PC-3 (cell line): ENCODE measurements around the gene CGA. TPM values are rescaled to one million over a fixed set of nuclear protein-coding genes. Genes with fewer than 3 reads are reported as not detected.

ENCODE experiments used
- ATAC-seq: fragments of 200-7000 bp; cut with Tn5 transposase; 2 replicates; pipeline ENCODE4 v1.9.1; 2020; ENCODE audit warnings: mild to moderate bottlenecking, moderate library complexity
- BruUV-seq: library from RNA; stranded (reverse); fragments of 400-500 nt; replicated peaks from 2 replicates; lab custom pipeline; 2021; lab: Mats Ljungman, UMichigan
- CTCF ChIA-PET: fragments of 300-600 bp; sonication (Branson Sonifier 250); formaldehyde crosslinking; loops from one replicate; lab custom pipeline; 2022; ENCODE audit warnings: antibody characterized with exemption; lab: Charles Lee
- POLR2A ChIA-PET: fragments of 300-600 bp; sonication (Branson Sonifier 250); formaldehyde crosslinking; loops from one replicate; lab custom pipeline; 2022; ENCODE audit warnings: antibody characterized with exemption; ENCODE audit not compliant: unreplicated experiment; lab: Charles Lee
- DNase-seq: peaks from one replicate; pipeline ENCODE4 v3.0.0-alpha.2; 2015
- H2AFZ ChIP-seq: fragments of 300-600 bp; sonication (generic); 2 replicates; pipeline ENCODE4 v1.6.0; 2016; ENCODE audit warnings: antibody characterized with exemption, low read length
- H3F3A ChIP-seq: fragments of 300-600 bp; sonication (generic); one replicate; pipeline ENCODE4 v1.6.0; 2017; ENCODE audit warnings: antibody characterized with exemption, low read length, control low read depth, mild to moderate bottlenecking; ENCODE audit not compliant: unreplicated experiment
- H3K27ac ChIP-seq: fragments of 300-600 bp; sonication (generic); 2 replicates; pipeline ENCODE4 v1.5.1; 2016; ENCODE audit warnings: mild to moderate bottlenecking, low read length
- H3K27me3 ChIP-seq: fragments of 300-600 bp; sonication (generic); 2 replicates; pipeline ENCODE4 v1.6.1; 2016; ENCODE audit warnings: low read length, mixed read lengths
- H3K36me3 ChIP-seq: fragments of 300-600 bp; sonication (generic); 2 replicates; pipeline ENCODE4 v1.6.1; 2016; ENCODE audit warnings: low read depth, mixed run types, low read length, mixed read lengths
- H3K4me1 ChIP-seq: fragments of 300-600 bp; sonication (generic); 2 replicates; pipeline ENCODE4 v1.5.1; 2016; ENCODE audit warnings: low read length; ENCODE audit not compliant: insufficient read depth
- H3K4me2 ChIP-seq: fragments of 300-600 bp; sonication (generic); 2 replicates; pipeline ENCODE4 v1.6.0; 2016; ENCODE audit warnings: low read length
- H3K4me3 ChIP-seq: fragments of 300-600 bp; sonication (generic); 2 replicates; pipeline ENCODE4 v1.5.1; 2016; ENCODE audit warnings: mild to moderate bottlenecking, low read length, mixed read lengths
- H3K79me2 ChIP-seq: fragments of 300-600 bp; sonication (generic); 2 replicates; pipeline ENCODE4 v1.6.1; 2017; ENCODE audit warnings: low read length, mixed read lengths
- H3K9ac ChIP-seq: fragments of 300-600 bp; sonication (generic); 2 replicates; pipeline ENCODE4 v1.6.0; 2016; ENCODE audit warnings: mild to moderate bottlenecking, low read length
- H3K9me2 ChIP-seq: fragments of 300-600 bp; sonication (generic); replicated peaks from 2 replicates; pipeline ENCODE4 v1.6.1; 2016; ENCODE audit warnings: mixed run types, low read length, mixed read lengths
- H3K9me3 ChIP-seq: fragments of 300-600 bp; sonication (generic); 2 replicates; pipeline ENCODE4 v1.6.1; 2016; ENCODE audit warnings: low read length, mixed read lengths
- H4K20me1 ChIP-seq: fragments of 300-600 bp; sonication (generic); 2 replicates; pipeline ENCODE4 v1.6.1; 2016; ENCODE audit warnings: low read length, mixed read lengths
- CTCF ChIP-seq: fragments of 300-600 bp; sonication (generic); conservative IDR thresholded peaks from 2 replicates; pipeline ENCODE4 v1.5.1; 2017; ENCODE audit warnings: antibody characterized with exemption, low read depth, mild to moderate bottlenecking, low read length
- EZH2 ChIP-seq: fragments of 300-600 bp; sonication (generic); IDR thresholded peaks from one replicate; pipeline ENCODE4 v1.6.1; 2017; ENCODE audit warnings: antibody characterized with exemption, mild to moderate bottlenecking, low read length; ENCODE audit not compliant: unreplicated experiment
- EZH2phosphoT487 ChIP-seq: fragments of 300-600 bp; sonication (generic); IDR thresholded peaks from 2 replicates; pipeline ENCODE4 v1.6.1; 2018; ENCODE audit warnings: mild to moderate bottlenecking, antibody characterized with exemption, low read length, borderline replicate concordance
- intact Hi-C: fragments of 100-400 bp; cut with micrococcal nuclease; formaldehyde crosslinking; loops from 2 replicates; pipeline ENCODE4 v1.9.0; 2023
- total RNA-seq: library from RNA; depleted of rRNA; stranded (reverse); fragments of >200 nt; gene quantifications from 2 replicates; pipeline ENCODE4 v1.2.3, GENCODE V29; 2014

CGA gene
- total RNA-seq, 1 experiment from 2014 or later, result not detected

- no peaks in the 10 kb centered on the region for H3K36me3 ChIP-seq
- no peaks in the 10 kb centered on the region for H3F3A ChIP-seq
- no peaks in the 10 kb centered on the region for H3K79me2 ChIP-seq
- POLR2A ChIA-PET, result no interaction called here
- no peak overlapping the region for H3K9ac ChIP-seq
- H3K9me3 ChIP-seq, result no peaks in the 10 kb centered on the region
- ATAC-seq, result no peak
- no peaks in the 10 kb centered on the region for H3K9me2 ChIP-seq
- no peak overlapping the region for H3K4me2 ChIP-seq
- no peaks in the 10 kb centered on the region for H3K4me1 ChIP-seq
- H3K4me3 ChIP-seq, result no peak overlapping the region
- no peaks in the 10 kb centered on the region for H4K20me1 ChIP-seq
- no peak overlapping the region for H3K27ac ChIP-seq
- CTCF ChIA-PET, result no interaction called here
- intact Hi-C loops, result no loop called here
- peaks cover 55% of the 10 kb centered on the region for H3K27me3 ChIP-seq
- BruUV-seq, result no TSS peak
- H2AFZ ChIP-seq, result no peak overlapping the region
- TF ChIP-seq EZH2phosphoT487 (no peak), CTCF (no peak), EZH2 (no peak)
- no peak for DNase-seq
Observed at GRCh38 chr6:87093199-87093598, 1.7 kb downstream of the CGA start.

- ATAC-seq (no peak), DNase-seq (no peak)
- Histone ChIP-seq H2AFZ (no peak overlapping the region), H3K9ac (no peak overlapping the region), H3K4me3 (no peak overlapping the region), H3F3A (no peaks in the 10 kb centered on the region), H3K79me2 (no peaks in the 10 kb centered on the region), H3K4me2 (no peak overlapping the region), H3K9me3 (no peaks in the 10 kb centered on the region), H4K20me1 (no peaks in the 10 kb centered on the region), H3K36me3 (no peaks in the 10 kb centered on the region), H3K27ac (no peak overlapping the region), H3K27me3 (peaks cover 57% of the 10 kb centered on the region), H3K9me2 (no peaks in the 10 kb centered on the region), H3K4me1 (no peaks in the 10 kb centered on the region)
- intact Hi-C loops, result no loop called here
- BruUV-seq, result no TSS peak
- ChIA-PET CTCF (no interaction called here), POLR2A (no interaction called here)
- TF ChIP-seq CTCF (no peak), EZH2phosphoT487 (no peak), EZH2 (no peak)
Observed at GRCh38 chr6:87092435-87092834, 2.5 kb downstream of the CGA start.

GRCh38 chr6:87089135-87089534 is 5.8 kb downstream of the CGA start:
- ATAC-seq, result no peak
- Histone ChIP-seq H3K27me3 (peaks cover 48% of the 10 kb centered on the region), H3K4me3 (no peak overlapping the region), H3F3A (no peaks in the 10 kb centered on the region), H3K9me2 (no peaks in the 10 kb centered on the region), H3K9me3 (no peaks in the 10 kb centered on the region), H3K4me1 (no peaks in the 10 kb centered on the region), H3K79me2 (no peaks in the 10 kb centered on the region), H3K4me2 (no peak overlapping the region), H3K36me3 (no peaks in the 10 kb centered on the region), H2AFZ (no peak overlapping the region), H4K20me1 (no peaks in the 10 kb centered on the region), H3K9ac (no peak overlapping the region), H3K27ac (no peak overlapping the region)
- CTCF ChIA-PET, result no interaction called here
- intact Hi-C loops, result no loop called here
- TF ChIP-seq CTCF, result no peak
- no peak for TF ChIP-seq EZH2phosphoT487
- TF ChIP-seq EZH2, result no peak
- BruUV-seq, result no TSS peak
- POLR2A ChIA-PET, result no interaction called here
- DNase-seq, result no peak
